Ishikawa (cell line): Measurements from ENCODE around the gene DPM3.

ENCODE experiments used
- NFIC ChIP-seq: IDR thresholded peaks from 2 replicates; pipeline ENCODE4 v1.6.1; 2012
- REST ChIP-seq: IDR thresholded peaks from 2 replicates; pipeline ENCODE4 v1.6.1; 2012; ENCODE audit warnings: low read depth, mild to moderate bottlenecking

- TF ChIP-seq NFIC (no peak), REST (no peak)
Observed at GRCh38 chr1:155175927-155176371, 35.6 kb upstream of the DPM3 start.
